GM21786 (cell line): ENCODE results near the gene C16orf96.

Experiments used
- ATAC-seq: cut with Tn5 transposase; IDR thresholded peaks from one replicate; pipeline ENCODE4 v1.9.1; 2021; ENCODE audit not compliant: unreplicated experiment

C16orf96 gene

DNA sequence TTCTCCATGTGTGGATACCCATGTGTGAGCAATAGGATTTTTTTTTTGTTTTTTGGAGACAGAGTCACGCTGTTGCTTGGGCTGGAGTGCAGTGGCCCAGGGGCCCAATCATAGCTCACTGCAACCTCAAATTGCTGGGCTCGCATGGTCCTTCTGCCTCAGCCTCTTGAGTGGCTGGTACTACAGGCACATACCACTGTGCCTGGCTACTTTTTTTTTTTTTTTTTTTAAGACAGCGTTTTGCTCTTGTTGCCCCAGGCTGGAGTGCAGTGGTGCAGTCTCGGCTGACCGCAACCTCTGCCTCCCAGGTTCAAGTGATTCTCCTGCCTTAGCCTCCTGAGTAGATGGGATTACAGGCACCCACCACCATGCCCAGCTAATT lies 85.2 kb downstream of the C16orf96 start:
- no peak for ATAC-seq

GRCh38 chr16:4641895-4642294 lies 85.8 kb downstream of the C16orf96 start:
- ATAC-seq, result no peak

- ATAC-seq, result no peak
Measured at GRCh38 chr16:4646773-4647643, 90.9 kb downstream of the C16orf96 start.

- ATAC-seq, result no peak
Measured at GRCh38 chr16:4647644-4647980, 91.5 kb downstream of the C16orf96 start.

DNA sequence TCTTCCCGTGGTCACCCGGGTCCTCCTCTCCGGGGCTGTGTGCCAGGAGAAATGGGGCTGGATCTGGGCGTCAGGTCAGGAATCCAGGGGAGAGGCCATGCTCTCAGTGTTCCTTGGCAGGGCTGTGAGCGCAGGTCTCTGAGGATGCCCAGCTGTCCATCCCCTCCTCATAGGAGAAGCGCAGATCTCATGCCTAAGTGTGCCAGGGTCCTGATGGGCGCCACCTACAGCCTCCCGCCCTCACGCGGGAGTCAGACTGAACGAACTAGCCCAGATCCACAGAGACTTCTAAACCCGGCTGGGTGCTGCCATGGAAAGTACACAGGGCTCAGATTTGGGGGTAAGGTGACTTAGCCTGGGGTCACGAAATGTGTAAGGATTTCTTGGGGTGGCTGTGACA lies 92.8 kb downstream of the C16orf96 start:
- no peak for ATAC-seq

DNA sequence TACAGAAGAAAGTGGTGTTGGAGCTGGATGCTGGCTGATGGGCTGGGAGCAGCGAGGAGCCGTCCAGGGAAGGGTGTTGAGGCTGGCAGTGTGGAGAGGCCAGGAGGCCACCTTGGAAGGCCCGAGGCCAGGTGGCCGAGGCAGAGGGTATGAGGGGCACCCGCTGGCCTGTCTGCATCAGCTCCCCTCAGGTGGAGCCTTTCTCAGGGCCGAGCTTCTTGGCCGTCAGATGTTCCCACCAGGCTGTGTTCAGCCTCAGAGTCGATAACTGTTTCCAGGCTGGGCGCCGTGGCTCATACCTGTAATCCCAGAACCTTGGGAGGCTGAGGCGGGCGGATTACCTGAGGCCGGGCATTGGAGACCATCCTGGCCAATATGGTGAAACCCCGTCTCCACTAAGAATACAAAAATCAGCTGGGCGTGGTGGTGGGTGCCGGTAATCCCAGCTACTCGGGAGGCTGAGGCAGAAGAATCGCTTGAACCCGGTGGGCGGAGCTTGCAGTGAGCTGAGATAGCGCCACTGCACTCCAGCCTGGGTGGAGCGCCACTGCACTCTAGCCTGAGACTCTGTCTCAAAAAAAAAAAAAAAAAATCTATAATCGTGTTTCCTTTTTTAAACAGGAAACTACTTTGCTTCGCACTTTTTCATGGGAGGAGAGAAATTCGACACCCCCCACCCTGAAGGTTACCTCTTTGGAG lies 93.8 kb downstream of the C16orf96 start:
- ATAC-seq, result no peak
